NCI-H1092 treated with DMSO at 0.1 percent for 48 hours (cell line): ENCODE measurements around the gene POLR2E.

Source experiments
- DNase-seq: peaks from one replicate; lab custom pipeline; 2025; lab: John Stamatoyannopoulos, UW

Gene POLR2E

GRCh38 chr19:1079566-1080111, 15.5 kb downstream of the POLR2E start:
- no peak for DNase-seq

GRCh38 chr19:1076951-1077350, 18.2 kb downstream of the POLR2E start:
- DNase-seq, result no peak

DNA sequence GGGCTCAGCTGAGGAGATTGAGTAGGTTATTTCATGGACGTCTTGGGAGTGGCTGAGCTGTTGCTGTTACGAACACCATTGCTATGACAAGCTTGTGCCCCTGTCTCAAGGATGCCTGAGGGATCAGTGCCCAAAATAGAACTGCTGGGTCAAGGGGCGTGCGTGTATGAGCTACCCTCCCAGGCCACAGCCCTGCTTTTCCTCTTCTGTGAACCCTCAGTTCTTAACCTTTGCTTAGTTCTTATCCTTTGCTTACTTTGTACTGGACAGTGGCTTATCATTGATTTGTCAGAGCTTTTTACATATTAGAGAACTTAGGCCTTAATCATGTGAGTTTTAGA, 19.2 kb downstream of the POLR2E start:
- DNase-seq, result no peak

- peak; percentile 84 for DNase-seq
Measured at GRCh38 chr19:1074544-1075283, 20.5 kb downstream of the POLR2E start.

DNA sequence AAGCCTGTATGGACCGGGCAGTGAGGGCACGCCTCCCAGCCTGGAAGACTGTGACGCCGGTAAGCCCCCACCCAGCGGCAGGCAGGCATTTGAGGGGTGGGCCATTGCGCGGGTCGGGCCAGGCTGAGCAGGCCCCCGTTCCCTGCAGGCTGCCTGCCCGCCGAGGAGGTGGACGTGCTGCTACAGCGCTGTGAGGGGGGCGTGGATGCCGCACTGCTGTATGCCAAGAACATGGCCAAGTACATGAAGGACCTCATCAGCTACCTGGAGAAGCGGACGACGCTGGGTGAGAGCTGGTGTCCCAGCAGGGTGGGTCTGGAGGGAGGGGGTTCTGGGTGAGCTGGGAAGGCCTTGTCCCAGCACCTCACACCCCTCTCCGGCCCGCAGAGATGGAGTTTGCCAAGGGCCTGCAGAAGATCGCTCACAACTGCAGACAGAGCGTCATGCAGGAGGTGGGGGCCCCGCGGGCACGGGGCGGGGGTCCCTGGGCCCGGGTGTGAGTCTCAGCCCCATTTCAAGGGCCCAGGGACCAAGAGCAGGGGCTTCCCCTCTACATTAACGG, 21.1 kb downstream of the POLR2E start:
- DNase-seq, result no peak

DNA sequence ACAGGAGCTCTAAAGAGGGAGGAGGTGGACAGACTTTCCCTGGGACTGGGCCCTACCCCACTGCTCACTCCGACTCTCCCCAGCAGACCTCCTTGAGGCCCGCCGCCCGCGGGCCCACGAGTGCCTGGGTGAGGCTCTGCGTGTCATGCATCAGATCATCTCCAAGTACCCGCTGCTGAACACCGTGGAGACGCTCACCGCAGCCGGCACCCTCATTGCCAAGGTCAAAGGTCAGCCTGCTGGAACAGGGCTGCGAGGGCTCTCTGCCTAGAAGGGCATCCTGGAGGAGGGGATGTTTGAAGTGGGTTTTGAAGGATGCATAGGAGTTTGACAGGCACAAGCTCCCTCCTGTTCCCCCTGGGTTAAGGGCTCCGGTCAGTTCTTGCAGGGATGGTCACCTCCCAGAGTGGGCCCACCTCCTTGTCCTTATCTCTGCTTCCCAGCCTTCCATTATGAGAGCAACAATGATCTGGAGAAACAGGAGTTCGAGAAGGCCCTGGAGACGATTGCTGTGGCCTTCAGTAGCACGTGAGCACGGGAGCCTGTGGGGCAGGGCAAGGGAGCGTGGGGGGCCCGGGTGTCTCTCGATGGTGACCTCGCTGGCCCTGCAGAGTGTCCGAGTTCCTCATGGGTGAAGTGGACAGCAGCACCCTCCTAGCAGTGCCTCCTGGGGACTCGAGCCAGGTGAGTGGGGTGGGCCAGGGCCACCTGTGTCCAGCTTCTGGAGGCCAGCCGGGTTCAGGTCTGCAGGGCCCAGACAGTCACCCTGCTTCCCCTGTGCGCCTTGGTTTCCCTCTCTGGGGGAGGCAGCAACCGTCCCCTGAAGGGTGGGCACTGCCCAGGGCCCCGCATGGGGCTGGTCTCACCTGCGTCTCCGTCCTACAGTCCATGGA, 21.9 kb downstream of the POLR2E start:
- DNase-seq, result no peak

DNA sequence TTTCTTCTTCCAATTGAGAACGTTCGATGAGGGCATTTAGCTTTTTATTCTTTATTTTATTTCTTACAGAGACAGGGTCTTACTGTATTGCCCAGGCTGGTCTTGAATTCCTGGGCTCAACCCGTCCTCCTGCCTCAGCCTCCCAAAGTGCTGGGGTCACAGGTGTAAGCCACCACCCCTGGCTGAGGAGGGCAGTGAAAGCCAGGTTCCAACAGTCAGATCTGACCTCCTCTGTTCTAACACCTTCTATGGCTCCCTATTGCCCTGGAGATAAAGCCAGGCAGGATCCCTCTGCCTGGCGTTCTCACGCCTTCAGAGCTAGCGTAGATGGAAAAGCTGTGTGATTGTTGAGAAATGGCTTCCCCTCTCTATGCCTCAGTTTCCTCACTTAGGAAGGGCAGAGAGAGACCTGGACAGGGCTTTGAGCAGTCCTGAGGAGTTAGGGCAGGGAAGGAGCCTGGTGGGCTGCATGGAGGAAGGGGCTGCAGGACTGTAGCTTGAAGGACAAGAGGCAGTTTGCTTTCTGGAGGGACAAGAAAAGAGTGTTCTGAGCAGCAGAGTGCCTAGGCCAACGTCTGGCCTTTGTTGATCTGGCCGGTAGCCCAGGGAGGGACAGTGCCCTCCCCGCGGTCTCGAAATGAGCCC, 22.7 kb downstream of the POLR2E start:
- DNase-seq, result no peak

GRCh38 chr19:1070931-1071791, 24.0 kb downstream of the POLR2E start:
- DNase-seq, result no peak

GRCh38 chr19:1070576-1070930, 24.6 kb downstream of the POLR2E start:
- no peak for DNase-seq

DNA sequence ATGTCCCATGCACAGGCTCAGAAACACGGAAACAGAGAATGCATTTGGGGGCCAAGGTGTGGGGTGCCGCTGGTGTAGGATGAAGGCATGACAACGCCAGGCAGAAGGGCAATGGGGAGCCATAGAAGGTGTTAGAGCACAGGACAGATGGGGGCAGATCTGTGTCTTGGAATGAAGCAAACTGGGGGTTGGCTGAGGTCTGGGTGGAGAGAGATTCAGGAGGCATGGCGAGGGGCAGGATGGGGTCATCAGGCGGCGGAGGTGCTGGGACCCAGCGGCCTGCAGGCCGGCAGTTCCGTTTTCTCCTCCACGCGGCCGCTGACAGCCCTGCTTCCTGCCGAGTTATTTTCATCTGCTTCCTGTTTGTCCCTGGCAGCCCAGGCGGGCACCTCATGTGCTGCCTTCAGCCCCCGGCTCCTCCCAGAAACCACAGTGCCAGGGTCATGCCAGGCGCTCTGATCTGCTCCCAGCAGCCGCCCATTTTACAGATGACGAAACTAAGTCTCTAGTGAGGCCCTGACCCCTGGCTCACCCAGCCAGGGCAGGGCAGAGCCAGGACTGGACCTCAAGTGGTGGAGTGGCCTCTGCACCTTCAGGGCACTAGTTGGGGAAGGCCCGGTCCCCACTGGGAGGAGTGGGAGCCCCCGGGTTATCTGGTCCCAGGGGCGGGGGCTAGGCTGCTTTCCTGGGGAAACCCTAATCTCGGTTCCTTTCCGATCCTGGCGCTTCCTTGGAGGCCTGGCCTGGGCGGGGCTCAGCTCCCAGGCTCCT, 26.0 kb downstream of the POLR2E start:
- DNase-seq, result no peak

- DNase-seq, result no peak
Measured at GRCh38 chr19:1068009-1069001, 26.9 kb downstream of the POLR2E start.

- DNase-seq, result no peak
Measured at GRCh38 chr19:1067341-1067957, 27.7 kb downstream of the POLR2E start.

GRCh38 chr19:1066748-1067340, 28.3 kb downstream of the POLR2E start, which contains the start of gene ARHGAP45:
Gene ARHGAP45, plus strand, starts transcription at chr19:1067167. Its CDS starts 239 bp downstream, at chr19:1067406.
- no peak for DNase-seq

GRCh38 chr19:1066251-1066747, 28.9 kb downstream of the POLR2E start:
- DNase-seq, result no peak

DNA sequence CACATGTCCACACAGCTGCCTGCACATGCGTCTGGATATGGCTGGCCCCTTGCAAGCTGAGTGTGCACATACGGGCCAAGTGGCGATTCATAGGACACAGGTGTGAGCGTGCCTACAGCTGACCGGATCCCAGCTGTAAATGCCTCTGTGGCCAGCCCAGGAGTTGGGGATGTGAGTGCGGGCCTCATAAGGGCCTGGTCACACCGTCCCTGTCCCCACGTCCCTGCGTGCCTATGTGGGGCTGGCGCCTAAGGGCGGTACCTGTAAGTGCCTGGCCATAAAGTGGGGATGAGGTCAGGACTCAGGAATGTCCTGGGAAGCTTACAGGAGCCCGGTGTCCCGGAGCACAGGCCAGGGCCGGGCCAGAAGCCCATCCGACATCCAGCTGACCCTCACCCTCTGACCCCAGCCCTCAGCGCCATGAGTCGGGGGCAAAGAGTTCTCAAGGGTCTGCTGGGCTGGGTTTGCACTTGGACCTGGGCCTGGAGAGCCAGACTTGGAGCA, 29.5 kb downstream of the POLR2E start:
- no peak for DNase-seq

DNA sequence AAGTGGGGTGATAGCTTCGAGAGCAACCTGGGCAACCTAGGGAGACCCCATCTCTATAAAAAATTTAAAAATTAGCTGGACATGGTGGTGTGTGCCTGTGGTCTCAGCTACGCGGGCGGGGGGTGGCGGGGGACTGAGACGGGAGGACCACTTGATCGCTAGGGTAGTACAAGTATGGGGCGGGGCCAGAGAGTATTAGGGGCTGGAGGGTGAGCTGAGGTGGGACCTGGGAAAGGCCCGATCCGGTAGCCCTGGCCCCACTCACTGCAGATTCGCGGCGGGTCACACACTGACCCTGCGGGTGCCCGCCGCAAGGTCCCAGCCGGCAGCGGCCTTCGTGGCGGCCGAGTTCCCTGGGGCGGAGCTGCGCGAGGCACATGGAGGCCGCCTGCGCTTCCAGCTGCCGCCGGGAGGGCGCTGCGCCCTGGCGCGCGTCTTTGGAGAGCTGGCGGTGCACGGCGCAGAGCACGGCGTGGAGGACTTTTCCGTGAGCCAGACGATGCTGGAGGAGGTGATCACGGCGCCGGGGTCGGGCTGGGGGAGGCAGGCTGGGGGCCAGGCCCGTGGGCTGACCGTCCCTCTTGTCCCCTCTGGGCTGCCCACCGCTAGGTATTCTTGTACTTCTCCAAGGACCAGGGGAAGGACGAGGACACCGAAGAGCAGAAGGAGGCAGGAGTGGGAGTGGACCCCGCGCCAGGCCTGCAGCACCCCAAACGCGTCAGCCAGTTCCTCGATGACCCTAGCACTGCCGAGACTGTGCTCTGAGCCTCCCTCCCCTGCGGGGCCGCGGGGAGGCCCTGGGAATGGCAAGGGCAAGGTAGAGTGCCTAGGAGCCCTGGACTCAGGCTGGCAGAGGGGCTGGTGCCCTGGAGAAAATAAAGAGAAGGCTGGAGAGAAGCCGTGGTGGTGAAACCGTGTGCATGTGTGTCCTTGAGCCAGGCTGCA, 30.2 kb downstream of the POLR2E start:
- DNase-seq, result peak; percentile 16
